ENCODE measurements around the gene ST3GAL4. TPM values are rescaled to one million over a fixed set of nuclear protein-coding genes. Genes with fewer than 3 reads are reported as not detected.

ST3GAL4 gene
- total and polyA plus RNA-seq, 2 of the 8 experiments (the other 6 are each of a cell fraction or from before 2014, with no cell fraction given): 15.6 to 20.0 TPM

- TF ChIP-seq, protein P1, sequence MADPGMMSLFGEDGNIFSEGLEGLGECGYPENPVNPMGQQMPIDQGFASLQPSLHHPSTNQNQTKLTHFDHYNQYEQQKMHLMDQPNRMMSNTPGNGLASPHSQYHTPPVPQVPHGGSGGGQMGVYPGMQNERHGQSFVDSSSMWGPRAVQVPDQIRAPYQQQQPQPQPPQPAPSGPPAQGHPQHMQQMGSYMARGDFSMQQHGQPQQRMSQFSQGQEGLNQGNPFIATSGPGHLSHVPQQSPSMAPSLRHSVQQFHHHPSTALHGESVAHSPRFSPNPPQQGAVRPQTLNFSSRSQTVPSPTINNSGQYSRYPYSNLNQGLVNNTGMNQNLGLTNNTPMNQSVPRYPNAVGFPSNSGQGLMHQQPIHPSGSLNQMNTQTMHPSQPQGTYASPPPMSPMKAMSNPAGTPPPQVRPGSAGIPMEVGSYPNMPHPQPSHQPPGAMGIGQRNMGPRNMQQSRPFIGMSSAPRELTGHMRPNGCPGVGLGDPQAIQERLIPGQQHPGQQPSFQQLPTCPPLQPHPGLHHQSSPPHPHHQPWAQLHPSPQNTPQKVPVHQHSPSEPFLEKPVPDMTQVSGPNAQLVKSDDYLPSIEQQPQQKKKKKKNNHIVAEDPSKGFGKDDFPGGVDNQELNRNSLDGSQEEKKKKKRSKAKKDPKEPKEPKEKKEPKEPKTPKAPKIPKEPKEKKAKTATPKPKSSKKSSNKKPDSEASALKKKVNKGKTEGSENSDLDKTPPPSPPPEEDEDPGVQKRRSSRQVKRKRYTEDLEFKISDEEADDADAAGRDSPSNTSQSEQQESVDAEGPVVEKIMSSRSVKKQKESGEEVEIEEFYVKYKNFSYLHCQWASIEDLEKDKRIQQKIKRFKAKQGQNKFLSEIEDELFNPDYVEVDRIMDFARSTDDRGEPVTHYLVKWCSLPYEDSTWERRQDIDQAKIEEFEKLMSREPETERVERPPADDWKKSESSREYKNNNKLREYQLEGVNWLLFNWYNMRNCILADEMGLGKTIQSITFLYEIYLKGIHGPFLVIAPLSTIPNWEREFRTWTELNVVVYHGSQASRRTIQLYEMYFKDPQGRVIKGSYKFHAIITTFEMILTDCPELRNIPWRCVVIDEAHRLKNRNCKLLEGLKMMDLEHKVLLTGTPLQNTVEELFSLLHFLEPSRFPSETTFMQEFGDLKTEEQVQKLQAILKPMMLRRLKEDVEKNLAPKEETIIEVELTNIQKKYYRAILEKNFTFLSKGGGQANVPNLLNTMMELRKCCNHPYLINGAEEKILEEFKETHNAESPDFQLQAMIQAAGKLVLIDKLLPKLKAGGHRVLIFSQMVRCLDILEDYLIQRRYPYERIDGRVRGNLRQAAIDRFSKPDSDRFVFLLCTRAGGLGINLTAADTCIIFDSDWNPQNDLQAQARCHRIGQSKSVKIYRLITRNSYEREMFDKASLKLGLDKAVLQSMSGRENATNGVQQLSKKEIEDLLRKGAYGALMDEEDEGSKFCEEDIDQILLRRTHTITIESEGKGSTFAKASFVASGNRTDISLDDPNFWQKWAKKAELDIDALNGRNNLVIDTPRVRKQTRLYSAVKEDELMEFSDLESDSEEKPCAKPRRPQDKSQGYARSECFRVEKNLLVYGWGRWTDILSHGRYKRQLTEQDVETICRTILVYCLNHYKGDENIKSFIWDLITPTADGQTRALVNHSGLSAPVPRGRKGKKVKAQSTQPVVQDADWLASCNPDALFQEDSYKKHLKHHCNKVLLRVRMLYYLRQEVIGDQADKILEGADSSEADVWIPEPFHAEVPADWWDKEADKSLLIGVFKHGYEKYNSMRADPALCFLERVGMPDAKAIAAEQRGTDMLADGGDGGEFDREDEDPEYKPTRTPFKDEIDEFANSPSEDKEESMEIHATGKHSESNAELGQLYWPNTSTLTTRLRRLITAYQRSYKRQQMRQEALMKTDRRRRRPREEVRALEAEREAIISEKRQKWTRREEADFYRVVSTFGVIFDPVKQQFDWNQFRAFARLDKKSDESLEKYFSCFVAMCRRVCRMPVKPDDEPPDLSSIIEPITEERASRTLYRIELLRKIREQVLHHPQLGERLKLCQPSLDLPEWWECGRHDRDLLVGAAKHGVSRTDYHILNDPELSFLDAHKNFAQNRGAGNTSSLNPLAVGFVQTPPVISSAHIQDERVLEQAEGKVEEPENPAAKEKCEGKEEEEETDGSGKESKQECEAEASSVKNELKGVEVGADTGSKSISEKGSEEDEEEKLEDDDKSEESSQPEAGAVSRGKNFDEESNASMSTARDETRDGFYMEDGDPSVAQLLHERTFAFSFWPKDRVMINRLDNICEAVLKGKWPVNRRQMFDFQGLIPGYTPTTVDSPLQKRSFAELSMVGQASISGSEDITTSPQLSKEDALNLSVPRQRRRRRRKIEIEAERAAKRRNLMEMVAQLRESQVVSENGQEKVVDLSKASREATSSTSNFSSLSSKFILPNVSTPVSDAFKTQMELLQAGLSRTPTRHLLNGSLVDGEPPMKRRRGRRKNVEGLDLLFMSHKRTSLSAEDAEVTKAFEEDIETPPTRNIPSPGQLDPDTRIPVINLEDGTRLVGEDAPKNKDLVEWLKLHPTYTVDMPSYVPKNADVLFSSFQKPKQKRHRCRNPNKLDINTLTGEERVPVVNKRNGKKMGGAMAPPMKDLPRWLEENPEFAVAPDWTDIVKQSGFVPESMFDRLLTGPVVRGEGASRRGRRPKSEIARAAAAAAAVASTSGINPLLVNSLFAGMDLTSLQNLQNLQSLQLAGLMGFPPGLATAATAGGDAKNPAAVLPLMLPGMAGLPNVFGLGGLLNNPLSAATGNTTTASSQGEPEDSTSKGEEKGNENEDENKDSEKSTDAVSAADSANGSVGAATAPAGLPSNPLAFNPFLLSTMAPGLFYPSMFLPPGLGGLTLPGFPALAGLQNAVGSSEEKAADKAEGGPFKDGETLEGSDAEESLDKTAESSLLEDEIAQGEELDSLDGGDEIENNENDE (IDR thresholded peaks at IDR 0.05; ENCODE audit: insufficient replicate concordance, low read length): no peak
- no peak for TF ChIP-seq FOSL1 (IDR thresholded peaks at IDR 0.05; ENCODE audit: insufficient read depth, low read depth, low read length)
- TF ChIP-seq, protein P2, sequence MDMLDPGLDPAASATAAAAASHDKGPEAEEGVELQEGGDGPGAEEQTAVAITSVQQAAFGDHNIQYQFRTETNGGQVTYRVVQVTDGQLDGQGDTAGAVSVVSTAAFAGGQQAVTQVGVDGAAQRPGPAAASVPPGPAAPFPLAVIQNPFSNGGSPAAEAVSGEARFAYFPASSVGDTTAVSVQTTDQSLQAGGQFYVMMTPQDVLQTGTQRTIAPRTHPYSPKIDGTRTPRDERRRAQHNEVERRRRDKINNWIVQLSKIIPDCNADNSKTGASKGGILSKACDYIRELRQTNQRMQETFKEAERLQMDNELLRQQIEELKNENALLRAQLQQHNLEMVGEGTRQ (IDR thresholded peaks at IDR 0.05; ENCODE audit: low read length): no peak
- no peak for TF ChIP-seq ZNF274 (IDR thresholded peaks at IDR 0.05; ENCODE audit: borderline replicate concordance, extremely low read depth, low read length)
- TF ChIP-seq CTBP2 (IDR thresholded peaks at IDR 0.05; ENCODE audit: borderline replicate concordance, insufficient read depth, insufficient read length, low read length): no peak
- TF ChIP-seq SP1 (IDR thresholded peaks at IDR 0.05; ENCODE audit: low read depth, low read length): no peak
- no peak for TF ChIP-seq YY1 (IDR thresholded peaks at IDR 0.05; ENCODE audit: low read depth, low read length)
Observed at GRCh38 chr11:126345759-126346585, 9.5 kb upstream of the ST3GAL4 start (continued).
